Right lobe of liver (tissue), 4 donors: ENCODE data around the gene RXFP4.

Source experiments
- POLR2A ChIP-seq: fragments of 450-650 bp; IDR thresholded peaks from one replicate; pipeline ENCODE4 v1.6.1; 2017; ENCODE audit warnings: antibody characterized with exemption, mild to moderate bottlenecking
- TF ChIP-seq, protein P1 (sequence below), 4 donors: fragments of 200-600 bp in 3 of 4; fragments of 450-650 bp in 1 of 4; IDR thresholded peaks; one replicate each; pipeline versions ENCODE4 v1.5.1 to v1.8.0; 2016 to 2022; ENCODE audit warnings: antibody characterized with exemption in 4 of 4, mild to moderate bottlenecking in 2 of 4
- donor health status: DM: no; HTN: no; CAD: no.
- donor health status: DM: no; HTN: no; CAD: no.
- donor health status: DM: no; HTN: yes; CAD: no.

DNA sequence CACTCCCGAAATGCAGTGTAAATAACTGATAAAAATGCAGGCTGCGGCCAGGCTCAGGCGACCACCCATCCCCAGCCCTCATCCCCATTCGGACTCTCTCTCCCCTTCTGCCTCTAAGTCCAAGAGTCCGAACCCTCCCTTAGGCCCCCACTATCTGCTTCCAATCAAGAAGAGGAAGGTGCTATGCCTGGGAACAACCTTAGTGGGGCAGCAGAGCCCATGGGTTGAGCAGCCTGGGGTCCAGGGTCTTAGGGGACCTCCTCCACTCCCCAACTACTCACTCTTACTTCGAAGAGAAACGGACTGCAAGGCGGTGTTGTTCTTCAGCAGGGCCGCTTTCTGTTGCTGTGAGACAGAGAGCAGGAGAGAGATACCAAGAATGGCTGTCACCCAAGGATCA is 24.7 kb downstream of the RXFP4 start:
- TF ChIP-seq POLR2A, result no peak
- TF ChIP-seq, protein P1, sequence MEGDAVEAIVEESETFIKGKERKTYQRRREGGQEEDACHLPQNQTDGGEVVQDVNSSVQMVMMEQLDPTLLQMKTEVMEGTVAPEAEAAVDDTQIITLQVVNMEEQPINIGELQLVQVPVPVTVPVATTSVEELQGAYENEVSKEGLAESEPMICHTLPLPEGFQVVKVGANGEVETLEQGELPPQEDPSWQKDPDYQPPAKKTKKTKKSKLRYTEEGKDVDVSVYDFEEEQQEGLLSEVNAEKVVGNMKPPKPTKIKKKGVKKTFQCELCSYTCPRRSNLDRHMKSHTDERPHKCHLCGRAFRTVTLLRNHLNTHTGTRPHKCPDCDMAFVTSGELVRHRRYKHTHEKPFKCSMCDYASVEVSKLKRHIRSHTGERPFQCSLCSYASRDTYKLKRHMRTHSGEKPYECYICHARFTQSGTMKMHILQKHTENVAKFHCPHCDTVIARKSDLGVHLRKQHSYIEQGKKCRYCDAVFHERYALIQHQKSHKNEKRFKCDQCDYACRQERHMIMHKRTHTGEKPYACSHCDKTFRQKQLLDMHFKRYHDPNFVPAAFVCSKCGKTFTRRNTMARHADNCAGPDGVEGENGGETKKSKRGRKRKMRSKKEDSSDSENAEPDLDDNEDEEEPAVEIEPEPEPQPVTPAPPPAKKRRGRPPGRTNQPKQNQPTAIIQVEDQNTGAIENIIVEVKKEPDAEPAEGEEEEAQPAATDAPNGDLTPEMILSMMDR (IDR thresholded peaks at IDR 0.05), result no peak
